NAMALWA (cell line): ENCODE data around the gene STBD1.
"Not testable (repeated sequence)": the region's sequence is repeated elsewhere in the genome, so short reads cannot be mapped to it uniquely, and the experiment has no call there.

ENCODE experiments used
- DNase-seq: peaks from one replicate; pipeline ENCODE4 v3.0.0-alpha.2; 2015; ENCODE audit warnings: low spot score

STBD1 gene

GRCh38 chr4:76322236-76322635, 15.7 kb downstream of the STBD1 start:
- no peak for DNase-seq

- DNase-seq, result no peak
Observed at GRCh38 chr4:76325072-76325471, 18.5 kb downstream of the STBD1 start.

GRCh38 chr4:76326515-76326914, 20.0 kb downstream of the STBD1 start:
- DNase-seq, result no peak

- no peak for DNase-seq
Observed at GRCh38 chr4:76334885-76335284, 28.4 kb downstream of the STBD1 start.

- DNase-seq, result no peak
Observed at GRCh38 chr4:76339364-76339763, 32.8 kb downstream of the STBD1 start.

- no peak for DNase-seq
Observed at GRCh38 chr4:76341063-76341462, 34.5 kb downstream of the STBD1 start.

- DNase-seq, result no peak
Observed at GRCh38 chr4:76342191-76342590, 35.7 kb downstream of the STBD1 start.

GRCh38 chr4:76342803-76343202, 36.3 kb downstream of the STBD1 start:
- DNase-seq, result no peak

- DNase-seq, result no peak
Observed at GRCh38 chr4:76354517-76355473, 48.3 kb downstream of the STBD1 start.

GRCh38 chr4:76357981-76358380, 51.4 kb downstream of the STBD1 start:
- DNase-seq, result no peak

- not testable (repeated sequence) for DNase-seq
Observed at GRCh38 chr4:76359881-76360466, 53.4 kb downstream of the STBD1 start.
